GM12891 (cell line): ENCODE measurements around the gene PEX3.

Experiments
- PAX5 ChIP-seq: IDR thresholded peaks from 2 replicates; pipeline ENCODE4 v1.6.1; 2011; ENCODE audit warnings: low read length, moderate library complexity, mild to moderate bottlenecking; ENCODE audit not compliant: insufficient read depth, severe bottlenecking
- POLR2A ChIP-seq: IDR thresholded peaks from 2 replicates; pipeline ENCODE4 v1.6.1; 2011; ENCODE audit warnings: low read depth, low read length, control low read depth
- POLR2AphosphoS5 ChIP-seq: IDR thresholded peaks from 2 replicates; pipeline ENCODE4 v1.6.1; 2011; ENCODE audit warnings: low read depth, low read length, control low read depth
- SPI1 ChIP-seq: IDR thresholded peaks from 2 replicates; pipeline ENCODE4 v1.6.1; 2011; ENCODE audit warnings: low read depth, low read length, control low read depth
- TAF1 ChIP-seq: IDR thresholded peaks from 2 replicates; pipeline ENCODE4 v1.6.1; 2011; ENCODE audit warnings: low read depth, low read length, control low read depth

DNA sequence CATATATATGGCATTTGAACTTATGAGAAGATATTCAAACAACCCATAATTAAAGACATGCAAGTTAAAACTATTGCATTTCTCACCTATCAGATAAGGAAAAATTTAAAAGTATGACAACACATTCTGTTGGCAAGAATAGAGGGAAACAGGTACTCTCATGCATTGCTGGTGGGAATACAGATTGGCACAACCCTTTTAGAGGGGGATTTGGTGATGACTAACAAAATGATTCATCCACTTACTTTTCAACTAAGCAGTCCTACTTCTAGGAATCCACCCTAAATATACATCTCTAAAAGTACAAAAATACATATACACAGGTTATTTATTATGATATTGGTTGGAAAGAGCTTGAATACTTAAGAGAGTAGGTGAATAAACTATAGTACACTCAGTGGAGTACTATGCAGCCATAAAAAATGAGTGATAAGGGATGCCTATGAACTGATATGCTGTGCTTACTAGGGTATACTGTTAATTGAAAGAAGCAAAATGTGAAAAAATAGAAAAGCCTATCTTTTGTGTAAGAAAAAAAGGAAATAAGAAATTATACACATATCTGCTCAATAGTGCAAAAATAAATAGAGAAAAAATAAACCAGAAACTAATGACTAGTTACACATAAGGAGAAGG is 42.3 kb upstream of the PEX3 start:
- no peak for TF ChIP-seq POLR2A
- no peak for TF ChIP-seq POLR2AphosphoS5
- no peak for TF ChIP-seq TAF1
- TF ChIP-seq PAX5, result no peak
- TF ChIP-seq SPI1, result no peak
